Activated CD4-positive, alpha-beta T cell treated with anti-CD3 and anti-CD28 coated beads, Interleukin-10, Interleukin-2, amounts not matched to agents 100 ng/mL and 50 ng/mL, durations not matched to agents 16 hours and 8 hours (primary cell): ENCODE measurements around the gene EXOC4.

Source experiments
- DNase-seq: peaks from one replicate; pipeline ENCODE4 v3.0.0-alpha.2; 2020

EXOC4 gene

DNA sequence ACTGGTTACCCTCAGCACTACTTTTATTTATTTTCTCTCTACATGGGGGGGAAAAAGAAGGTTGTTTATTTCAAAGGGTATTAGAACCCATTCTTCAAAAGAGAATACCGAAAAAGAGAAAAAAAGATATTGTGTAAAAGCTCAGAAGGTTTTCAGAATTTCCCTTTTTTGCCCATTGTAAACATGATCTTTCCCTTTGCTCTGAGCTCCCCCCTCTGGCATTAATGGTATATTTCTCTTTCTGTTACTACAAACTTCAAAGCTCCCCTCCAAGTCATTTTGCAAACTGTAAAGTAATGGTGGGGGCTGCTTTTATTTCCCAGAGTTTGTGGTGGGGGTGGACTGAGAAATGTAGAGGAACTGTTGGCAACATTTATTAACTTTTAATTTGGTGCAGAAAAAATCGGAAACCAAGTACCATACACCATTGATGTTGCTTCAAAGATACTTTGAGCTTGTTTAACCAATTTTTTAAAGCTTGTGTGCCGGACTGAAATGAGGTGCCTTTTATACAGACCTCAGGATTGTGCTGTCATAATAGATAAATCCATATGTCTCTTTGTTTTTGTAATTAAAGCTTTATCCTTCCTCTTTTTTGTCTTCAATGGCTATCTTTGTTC lies 181.5 kb downstream of the EXOC4 start:
- no peak for DNase-seq

DNA sequence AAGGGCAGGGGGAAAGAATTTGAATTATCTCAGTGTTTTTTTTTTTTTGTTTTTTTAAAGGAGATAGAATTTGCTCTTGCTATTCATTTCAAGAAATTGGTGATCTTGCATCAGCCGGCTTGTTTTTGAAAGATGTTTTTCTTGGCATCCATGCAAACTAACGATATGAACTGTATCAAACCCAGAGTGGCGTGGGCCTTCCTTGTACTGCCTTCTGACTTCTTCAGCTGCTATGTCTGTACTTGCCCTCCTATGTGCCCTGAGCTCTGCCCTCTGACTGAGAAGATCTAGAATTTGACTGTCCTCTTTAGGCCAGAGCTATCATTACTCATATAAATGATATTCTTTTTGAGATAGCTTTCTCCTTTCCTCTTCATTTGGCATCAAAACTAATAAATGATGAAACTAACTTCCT lies 183.1 kb downstream of the EXOC4 start:
- DNase-seq = no peak

DNA sequence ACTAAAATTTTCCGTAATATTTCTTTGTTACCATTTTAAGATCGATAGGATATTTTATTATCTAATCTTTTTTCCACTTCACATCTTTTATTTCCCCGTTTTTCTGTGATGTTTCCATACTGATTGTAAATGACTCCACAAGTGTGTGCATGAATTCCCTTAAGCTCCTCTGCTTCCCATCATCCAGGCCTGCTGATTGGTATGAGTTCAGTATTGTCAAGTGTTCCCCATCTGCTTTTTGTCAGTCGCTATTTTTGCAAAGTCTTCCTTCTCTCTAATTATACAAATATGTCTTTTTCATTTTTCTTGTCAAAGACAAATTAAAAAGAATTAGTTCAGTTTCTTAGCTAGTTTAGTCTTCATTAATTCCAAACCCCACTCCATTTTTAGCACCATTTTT lies 184.7 kb downstream of the EXOC4 start:
- DNase-seq = no peak

DNA sequence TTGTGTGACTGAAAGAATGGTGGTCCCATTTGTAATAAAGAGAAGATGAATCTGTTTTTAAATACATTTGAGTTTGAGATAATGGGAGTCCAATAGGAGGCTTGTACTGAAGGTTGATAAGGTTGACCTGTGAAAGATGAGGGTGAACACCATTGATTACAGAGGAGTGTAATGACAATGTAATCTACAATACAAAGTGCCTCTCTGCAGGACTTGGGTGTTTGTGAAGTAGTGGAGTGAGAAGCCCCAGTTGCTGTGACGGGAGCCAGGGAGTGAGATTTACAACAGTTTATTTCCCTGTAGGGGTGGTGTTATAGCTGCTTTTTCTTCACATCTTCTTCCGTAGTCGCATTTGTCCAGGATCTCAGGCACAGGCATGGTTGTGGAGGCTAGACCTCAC lies 189.9 kb downstream of the EXOC4 start:
- no peak for DNase-seq

DNA sequence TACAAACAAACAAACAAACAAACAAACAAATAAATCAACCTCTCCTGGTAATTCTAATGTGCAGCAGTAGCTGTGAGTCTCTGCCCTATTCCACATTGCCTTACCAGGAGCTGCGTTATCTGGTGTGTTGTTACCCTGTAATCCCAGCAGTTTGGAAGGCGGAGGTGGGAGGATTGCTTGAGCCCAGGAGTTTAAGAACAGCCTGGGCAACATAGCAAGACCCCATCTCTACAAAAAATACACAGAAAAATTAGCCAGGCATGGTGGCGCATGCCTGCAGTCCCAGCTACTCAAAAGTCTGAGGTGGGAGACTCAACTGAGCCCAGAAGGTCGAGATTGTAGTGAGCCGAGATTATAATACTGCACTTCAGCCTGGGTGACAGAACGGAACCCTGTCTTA lies 192.7 kb downstream of the EXOC4 start:
- DNase-seq = no peak

DNA sequence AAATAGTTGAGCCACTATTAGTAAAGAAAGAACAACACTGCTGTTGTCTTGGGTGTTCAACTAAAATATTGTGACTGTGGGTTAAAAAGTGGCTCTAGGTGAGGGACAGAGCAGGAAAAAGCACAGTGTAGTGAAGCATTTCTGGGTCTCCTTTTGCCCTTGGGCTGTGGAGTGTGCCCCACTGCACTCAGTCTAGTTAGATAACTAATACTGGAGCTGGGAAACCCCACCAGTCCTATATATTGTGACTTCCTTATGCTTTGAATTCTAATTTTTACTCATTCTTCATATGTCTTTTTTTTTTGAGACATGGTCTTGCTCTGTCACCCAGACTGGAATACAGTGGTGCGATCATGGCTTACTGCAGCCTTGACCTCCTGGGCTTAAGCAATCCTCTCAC lies 195.1 kb downstream of the EXOC4 start:
- DNase-seq = no peak

DNA sequence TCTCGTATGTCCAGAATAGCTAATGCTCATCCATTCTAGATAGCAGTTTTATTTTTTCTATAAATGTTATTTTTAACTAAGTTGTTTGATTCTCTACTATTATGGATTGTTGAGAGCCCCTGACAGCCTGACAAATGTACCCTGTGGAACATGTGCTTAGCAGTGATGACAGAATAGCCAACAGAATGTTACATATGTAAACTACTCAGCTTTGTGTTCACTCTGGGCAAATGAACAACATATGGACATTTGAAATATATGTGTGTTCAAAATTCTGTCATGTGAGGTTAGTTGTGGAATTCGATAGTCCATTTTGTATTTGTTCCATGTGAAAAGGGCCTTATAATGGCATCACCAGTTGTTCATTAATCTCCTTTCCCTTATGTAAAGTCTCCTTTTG lies 199.7 kb downstream of the EXOC4 start:
- no peak for DNase-seq

DNA sequence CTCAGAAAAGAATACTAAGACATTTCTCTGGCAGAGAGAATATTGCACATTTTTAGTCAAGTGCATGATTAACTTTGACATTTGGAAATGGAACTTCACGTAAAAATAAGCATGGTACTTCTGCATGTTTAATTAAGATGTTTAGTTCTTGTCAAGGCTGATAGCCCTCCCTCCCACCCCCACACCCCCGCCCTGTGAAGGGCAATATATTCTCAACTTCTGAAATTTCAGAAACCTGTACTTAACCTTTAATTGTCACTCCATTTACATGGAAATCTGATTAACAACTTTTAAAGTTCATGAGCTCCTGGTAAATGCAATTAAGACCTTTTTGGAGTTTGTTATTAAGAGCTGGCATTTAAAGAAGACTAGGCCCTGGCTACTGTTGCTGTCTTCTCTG lies 205.8 kb downstream of the EXOC4 start:
- DNase-seq = no peak

DNA sequence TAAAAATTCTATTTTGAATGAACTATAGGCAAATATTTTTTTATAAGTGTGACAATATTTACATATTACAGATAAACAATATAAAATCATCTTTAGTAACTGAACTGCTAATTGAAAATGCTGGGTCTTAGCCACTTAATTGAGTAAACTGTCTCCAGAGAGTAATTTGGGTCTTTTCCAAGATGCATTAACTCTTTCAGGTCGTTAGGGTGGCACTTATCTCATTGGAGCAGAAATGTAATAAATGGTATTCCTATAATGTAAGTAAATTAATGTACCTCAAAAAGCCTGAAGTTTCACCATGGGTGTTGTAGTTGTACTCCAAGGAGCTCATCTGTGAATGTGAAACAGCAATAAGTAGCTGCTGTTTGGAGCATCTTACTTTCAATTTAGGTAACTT lies 208.5 kb downstream of the EXOC4 start:
- DNase-seq = no peak

DNA sequence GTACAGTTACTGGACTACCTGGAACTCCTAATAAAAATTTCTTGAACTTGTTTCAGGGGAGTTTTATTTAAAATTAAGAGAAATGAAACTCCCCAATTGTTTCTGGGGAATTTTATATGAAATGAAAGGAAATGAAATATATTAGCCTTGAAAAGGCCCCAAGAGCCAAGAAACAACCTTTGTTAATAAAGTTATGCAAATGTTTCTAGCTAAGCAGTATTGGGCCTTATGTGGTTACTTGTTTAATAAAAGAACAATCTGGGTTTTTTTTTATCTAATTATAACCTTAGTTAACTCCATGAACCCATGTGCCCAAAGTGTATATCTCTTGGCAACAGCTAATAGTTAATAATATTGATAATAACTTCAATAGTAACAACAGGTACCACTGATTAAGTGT lies 222.8 kb downstream of the EXOC4 start:
- no peak for DNase-seq

DNA sequence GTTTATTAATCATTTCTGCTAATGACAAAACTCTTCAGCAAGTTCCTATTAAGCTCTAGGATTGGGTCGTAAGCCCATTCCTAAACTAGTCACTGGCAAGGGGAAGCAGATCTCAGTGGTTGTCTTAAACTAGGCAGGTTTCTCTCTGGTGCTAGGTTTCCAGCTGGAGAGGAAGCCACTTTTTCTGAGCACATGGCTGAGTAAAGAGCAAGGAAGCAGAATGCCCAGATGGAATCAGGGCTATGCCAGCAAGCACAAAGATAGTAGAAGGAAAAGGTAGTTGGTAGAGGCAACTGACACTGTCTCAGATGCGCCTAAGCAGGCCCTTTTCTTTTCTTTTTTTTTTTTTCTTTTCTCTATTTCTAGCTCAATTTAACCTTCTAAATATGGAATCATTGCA lies 224.9 kb downstream of the EXOC4 start:
- DNase-seq = no peak

DNA sequence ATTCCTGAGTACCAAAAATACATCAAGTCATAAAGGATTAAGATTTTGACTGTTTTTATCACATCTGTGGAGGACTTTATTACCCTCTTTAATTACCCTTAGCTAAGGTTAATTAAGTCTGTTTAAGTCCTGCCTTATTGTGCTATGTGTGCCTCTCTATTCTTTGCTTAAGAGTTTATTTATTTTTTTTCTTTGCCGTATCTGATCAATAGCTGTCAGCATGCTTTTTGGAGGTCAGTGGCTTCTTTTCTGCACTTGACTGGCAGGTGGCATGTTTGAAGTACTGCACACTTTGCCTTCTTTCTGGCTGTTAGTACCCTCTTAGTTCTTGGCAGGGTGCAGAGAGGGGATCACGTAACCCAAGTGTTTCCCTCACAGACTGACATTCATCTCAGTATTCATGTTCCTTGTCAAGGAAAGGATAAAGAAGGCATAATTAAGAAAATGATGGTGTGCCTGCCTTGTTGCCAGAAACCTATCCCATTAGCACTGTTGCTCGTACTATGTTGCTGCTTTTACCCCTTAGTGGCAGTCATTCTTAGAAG lies 225.8 kb downstream of the EXOC4 start:
- no peak for DNase-seq

DNA sequence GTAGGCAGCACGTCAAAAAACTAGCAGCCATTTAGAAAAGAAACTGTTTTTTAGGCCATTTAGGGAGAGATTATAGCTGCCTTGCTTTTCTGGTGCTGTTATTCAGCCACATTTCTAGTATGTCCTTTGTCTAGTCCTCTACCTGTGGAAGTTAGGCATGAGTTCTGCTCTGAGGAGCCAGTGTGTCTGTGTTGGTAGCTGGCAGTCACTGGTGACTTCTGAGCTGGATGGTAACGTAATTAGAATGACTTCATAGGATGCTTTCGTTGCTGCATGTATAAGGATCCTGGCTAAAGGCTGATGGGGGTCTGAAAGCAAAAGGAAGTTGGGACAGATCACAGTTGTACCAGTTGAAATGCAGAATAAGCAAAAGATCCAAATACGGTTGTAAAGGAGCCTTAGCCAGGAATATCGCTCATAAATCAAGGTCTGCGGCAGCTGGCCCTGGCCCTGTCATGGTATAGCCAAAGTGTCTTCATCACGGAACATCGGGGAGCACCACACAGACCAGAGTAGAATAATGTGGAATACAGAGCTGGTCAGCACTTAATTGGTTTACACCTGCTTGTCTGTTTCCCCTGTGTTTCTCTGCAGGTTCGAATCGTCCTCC lies 226.7 kb downstream of the EXOC4 start:
- no peak for DNase-seq

DNA sequence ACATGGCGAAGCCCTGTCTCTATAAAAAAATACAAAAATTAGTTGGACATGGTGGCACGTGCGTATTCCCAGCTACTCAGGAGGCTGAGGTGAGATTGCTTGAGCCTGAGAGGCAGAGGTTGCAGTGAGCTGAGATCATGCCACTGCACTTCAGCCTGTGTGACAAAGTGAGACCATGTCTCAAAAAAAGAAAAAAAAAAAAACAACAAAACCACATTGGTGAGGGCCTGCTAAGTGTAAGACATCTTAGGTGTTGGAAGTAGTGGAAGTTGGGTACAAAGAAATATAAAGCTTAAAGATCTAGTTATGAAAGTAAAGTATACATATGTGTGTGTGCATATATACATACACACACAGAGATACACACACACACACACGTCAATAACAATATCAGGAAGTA lies 228.0 kb downstream of the EXOC4 start:
- DNase-seq = no peak

DNA sequence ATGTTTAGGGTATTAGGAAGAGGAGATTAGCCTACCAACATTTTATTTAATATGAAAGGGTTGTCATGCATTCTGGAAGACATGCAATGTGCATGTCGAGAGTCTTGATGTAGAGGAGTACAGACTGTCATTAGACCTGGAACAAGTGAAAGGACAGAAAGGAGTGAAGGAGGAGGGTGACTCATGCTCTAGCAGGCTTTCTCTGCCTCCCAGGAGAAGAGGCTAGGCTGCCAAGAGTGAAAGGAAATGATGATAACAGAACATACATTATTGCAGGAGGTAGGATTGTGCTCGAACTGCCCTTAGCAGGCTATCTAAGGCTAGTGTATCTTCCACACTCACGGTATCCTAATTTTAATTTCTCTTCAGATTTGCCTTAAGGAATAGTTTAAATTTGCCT lies 228.8 kb downstream of the EXOC4 start:
- peak; percentile 8 for DNase-seq

DNA sequence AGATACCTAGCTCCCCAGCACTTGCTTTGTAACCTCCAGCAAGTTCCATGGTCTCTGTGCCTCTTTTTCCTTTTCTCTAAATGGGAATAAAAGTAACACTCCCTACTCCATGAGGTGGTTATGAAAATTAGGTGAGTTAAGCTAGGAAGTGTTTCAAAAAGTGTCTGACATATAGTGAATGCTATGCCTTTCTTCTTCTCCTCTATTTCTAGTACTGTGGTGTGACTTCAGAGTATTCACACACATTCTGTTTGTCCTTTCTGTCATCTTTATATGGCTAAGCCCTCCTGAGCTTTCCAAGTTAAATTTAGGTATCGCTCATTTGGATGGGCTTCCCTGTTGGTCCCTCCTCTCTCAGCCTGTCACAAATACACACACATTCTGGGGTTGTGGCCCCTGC lies 229.7 kb downstream of the EXOC4 start:
- DNase-seq = no peak

DNA sequence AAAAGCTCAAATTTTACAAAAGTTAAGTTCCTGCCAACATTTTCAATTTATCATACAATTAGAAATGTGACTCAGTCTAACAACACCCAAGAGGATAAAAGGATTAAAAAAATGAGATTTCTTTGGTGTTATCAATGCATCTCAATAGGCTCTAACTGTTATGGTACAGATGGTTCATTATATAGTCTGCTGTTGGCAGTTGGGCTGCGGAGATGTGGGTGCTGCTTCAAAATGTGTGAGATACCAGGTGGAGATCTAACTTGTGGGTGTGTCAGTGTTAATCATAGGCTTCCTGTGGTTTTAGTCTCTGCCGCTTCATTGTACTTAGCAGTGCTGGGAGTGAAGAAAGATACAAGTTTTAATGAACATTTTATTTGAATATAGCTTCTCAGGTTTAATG lies 231.2 kb downstream of the EXOC4 start:
- DNase-seq = peak; percentile 72

DNA sequence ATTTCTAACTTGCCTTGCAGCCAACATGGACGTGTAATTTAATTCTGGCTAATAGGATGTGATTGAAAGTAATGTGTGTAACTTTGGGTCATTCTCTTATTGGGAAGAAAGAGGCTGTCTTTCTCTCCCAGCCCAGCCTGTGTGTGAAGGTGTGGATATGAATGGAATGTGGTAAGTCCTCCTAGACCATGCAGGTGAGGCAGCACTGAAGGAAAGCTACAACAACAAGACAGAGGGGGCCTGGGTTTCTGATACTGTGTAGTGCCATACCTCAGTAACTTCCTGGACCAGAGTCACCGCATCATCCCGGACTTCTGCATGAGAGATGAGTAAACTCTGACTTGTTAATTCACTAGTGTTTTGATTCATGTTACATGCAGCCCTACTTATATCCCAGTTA lies 237.0 kb downstream of the EXOC4 start:
- peak; percentile 51 for DNase-seq

DNA sequence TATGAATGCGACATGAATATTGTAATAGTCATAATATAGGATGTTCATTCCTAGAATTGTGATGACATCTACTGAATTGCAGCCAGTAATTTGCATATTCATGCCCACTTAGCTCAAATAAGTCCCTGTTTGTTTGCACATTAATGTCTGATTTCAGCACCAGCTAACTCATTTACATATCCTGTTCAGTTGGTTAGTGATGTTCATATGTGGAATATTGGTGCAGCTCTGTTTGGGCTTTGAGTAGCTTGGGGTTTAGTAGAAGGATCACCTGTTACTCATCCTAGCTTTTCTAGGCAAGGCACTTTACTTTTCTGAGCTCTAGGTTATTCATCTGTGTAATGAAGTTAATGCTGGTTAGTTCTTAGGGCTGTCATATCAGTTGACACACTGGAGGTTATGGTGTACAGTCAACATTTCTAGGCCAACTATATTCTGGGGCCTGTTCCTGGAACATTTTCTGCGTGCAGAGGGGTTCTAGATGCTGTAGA lies 238.4 kb downstream of the EXOC4 start:
- DNase-seq = peak; percentile 61

DNA sequence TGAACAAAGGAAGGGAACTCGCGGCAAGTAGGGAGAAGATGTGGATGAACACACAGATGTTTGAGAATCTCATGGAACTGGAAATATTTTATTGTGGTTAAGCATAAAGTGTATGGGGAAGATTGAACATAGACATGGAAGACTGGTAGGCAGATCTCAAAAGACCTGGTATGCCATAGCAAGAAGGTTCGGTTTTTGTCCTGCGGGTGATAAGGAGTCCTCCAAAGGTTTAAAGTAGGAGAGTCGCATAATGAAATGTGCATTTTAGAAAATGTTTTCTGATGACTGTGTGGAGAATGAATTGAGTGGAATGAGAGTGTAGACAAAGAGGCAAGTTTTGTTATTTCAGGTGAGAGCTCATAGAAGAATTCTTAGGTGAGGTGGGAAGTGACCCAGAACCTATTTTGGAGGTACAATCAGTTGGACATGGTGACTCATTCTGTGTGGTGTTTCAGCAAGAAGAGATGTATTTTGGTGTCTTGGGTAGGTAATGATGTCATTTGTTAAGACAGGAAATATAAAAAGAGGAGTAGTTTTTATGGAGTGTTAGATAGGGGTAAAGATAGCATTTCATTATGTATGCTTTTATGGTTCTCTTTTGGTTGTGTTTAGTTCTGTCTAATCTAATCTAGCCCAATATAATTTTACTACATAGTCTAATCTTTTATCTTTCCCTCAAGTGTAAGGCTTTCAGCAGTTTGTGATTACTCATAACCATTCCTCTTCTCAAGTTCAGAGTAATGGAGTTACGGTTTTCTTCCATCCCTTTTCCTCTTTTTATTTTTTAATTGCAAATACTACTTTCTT lies 239.2 kb downstream of the EXOC4 start:
- peak; percentile 29 for DNase-seq

DNA sequence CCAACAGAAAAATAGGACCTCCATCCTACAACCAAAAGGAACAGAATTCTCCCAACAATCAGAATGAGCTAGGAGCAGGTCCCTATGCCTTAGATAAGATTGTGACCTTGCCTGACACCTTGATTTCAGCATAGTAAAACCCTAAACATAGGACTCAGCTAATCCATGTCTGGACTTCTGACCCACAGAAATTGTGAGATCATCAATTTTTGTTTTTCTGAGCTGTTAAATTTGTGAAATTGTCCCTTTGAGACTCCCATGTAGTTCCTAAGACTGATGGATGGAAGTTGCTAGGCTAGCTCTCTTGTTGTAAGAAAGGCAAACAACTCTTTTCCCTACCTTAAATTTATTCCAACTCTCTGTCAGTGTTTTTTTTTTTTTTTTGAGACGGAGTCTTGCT lies 244.2 kb downstream of the EXOC4 start:
- DNase-seq = no peak

DNA sequence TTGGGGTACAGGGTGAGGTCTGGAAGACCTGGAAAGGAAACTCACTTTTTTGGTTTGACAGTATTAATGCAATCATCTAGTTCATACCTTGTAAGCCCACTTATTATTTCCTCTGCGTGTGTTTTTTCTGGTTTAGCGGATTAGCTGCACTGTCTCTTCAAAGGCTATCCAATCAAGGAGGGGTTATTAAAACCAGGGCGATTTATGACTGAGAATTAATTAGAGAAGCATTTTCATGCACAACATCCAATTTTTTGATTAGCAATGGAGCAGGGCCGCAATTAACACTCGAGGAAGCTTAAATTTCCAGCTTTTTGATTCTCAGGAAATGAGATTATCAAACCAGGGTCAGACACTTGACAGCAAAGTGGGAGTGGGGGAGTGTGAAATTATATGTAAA lies 248.9 kb downstream of the EXOC4 start:
- no peak for DNase-seq

DNA sequence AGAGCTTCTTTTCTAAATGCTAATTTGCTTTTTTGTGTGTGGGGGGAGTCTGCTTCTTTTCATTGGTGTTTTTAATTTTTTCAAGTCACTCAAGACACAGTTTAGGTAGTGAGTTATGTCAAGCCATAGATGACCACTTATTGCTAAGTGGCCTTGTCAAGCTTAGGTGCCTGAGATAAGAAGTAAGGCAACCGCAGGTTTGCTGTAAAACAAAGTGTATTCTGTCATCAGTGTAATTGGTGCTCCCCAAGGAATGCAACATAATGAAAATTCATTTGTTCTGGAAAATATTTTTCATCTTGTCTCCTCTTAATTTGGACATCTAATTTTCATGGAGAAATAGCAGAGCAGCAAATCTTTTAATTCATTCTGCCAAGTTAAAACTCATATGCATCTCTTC lies 249.6 kb downstream of the EXOC4 start:
- DNase-seq = no peak

DNA sequence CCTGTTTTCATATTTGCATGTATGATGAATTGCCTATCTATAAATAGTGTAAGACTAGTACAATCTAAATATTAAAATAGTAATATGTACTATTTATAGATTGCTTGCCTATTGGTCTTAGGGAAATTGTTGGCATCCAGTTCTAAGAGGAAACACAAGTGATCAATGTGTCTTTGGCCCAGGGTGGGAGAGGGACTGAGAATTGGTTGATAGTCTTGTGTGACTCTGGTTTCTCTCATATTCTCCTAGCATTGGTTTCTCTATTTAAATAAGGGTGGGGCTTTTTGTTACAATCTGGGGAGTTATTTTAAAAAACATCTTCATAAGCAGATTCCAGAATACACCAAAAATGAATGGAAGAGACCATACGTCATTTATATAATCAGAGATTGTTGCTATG lies 250.1 kb downstream of the EXOC4 start:
- DNase-seq = no peak
